Sigmoid colon (tissue), 4 donors: Measurements from ENCODE around the gene ARID5B.

Experiments used
- EP300 ChIP-seq, 4 donors: sonication (generic); formaldehyde crosslinking; IDR thresholded peaks; one replicate each; pipeline ENCODE4 v1.6.1; 2017; ENCODE audit warnings: antibody characterized with exemption in 4 of 4
- POLR2AphosphoS5 ChIP-seq, 4 donors: sonication (generic); formaldehyde crosslinking; IDR thresholded peaks; one replicate each; pipeline ENCODE4 v1.6.1; 2017; ENCODE audit warnings: antibody characterized with exemption in 4 of 4
- TF ChIP-seq, protein P1 (sequence below), 4 experiments: fragments of 450-650 bp in 3 of 4; fragments of 200-600 bp in 1 of 4; IDR thresholded peaks; one replicate each; pipeline ENCODE4 v1.5.1; 2016 to 2019; ENCODE audit warnings: antibody characterized with exemption in 4 of 4, mild to moderate bottlenecking in 3 of 4, moderate library complexity in 2 of 4

DNA sequence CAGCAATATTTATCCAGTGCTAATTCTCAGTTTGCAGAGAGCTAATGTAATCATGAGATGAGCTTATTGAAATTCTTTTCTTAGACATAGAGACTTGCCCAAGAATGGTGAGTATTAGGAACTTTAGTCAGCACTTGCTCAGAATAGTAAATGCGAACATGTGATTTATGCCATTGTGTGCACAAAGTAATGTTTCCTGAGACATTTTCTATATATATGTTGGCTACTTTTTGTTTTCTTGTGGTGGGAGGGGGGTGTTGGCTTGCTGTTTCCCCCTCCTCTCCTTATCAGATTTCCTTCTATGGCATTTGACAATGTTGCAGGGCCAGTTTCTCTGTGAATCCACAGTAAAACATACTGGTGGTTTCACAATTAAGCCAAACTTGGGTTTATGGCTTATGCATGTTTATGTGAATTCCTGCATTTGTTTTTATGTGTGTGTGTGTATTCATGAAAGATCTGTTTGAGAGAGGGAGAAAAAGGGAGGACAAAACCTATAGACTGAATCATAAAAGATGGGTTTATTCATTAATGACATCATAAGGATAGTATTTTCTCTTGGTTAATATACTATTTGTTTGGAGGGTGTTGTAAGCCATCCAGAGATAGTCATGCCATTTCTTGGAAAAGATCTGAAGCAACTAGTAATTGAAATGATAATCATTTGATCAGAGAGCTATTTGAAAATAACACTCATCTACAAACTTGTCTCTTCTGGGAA lies 36.3 kb downstream of the ARID5B start:
- TF ChIP-seq, protein P1, sequence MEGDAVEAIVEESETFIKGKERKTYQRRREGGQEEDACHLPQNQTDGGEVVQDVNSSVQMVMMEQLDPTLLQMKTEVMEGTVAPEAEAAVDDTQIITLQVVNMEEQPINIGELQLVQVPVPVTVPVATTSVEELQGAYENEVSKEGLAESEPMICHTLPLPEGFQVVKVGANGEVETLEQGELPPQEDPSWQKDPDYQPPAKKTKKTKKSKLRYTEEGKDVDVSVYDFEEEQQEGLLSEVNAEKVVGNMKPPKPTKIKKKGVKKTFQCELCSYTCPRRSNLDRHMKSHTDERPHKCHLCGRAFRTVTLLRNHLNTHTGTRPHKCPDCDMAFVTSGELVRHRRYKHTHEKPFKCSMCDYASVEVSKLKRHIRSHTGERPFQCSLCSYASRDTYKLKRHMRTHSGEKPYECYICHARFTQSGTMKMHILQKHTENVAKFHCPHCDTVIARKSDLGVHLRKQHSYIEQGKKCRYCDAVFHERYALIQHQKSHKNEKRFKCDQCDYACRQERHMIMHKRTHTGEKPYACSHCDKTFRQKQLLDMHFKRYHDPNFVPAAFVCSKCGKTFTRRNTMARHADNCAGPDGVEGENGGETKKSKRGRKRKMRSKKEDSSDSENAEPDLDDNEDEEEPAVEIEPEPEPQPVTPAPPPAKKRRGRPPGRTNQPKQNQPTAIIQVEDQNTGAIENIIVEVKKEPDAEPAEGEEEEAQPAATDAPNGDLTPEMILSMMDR (IDR thresholded peaks at IDR 0.05): no peak
- TF ChIP-seq POLR2AphosphoS5 (IDR thresholded peaks at IDR 0.05) (peak in 1 of 4 donors; percentile 50), EP300 (IDR thresholded peaks at IDR 0.05) (no peak)
